ENCODE data around the gene SPINT3.

The SPINT3 gene, protein sequence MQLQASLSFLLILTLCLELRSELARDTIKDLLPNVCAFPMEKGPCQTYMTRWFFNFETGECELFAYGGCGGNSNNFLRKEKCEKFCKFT

DNA sequence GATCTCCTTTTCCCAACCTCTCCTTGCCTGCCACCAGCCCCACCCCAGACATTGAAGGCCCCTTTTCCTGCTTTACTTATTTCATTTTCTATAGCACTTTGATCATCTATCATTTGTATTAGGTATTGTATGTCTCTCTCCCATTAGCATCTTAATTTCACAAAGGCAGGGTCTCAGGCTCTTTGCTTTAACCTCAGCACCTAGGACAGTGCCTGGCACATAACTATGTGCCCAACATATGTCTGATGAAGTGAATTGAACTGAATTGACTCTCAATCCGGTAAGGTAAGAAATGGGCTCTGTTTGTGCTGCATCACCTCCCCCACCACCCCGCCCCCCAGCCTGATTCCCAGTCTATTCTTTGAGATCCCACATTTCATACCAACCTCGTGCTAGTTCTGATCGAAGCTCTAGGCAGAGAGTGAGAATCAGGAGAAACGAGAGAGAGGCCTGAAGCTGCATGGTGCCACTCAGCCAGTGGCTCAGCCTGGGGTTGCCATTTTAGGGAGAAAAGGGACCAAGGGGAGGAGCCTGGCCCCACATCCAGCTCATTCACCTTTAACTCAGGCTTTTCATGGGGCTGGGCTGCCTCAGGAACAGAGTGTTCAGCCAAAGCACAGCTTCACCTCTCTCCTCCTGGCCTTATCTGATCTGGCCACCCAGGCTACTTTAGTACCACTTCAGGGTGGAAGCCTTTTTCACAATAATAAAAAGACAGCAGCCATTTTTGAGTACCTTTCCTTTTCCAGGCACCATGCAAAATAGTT is at the start of gene SPINT3:
Gene SPINT3 (minus strand): TSS at position 476 of the 767 bp plus-strand sequence. CDS start 14 bp downstream, at position 462.
- H3K4me1 ChIP-seq (ENCODE audit: control insufficient read depth, insufficient read depth, low read length), result peaks cover 16% of the 10 kb centered on the region
- DNase-seq (ENCODE audit: low read depth), result no peak
- no peak within 1 kb of the TSS for H3K4me3 ChIP-seq (ENCODE audit: low read length)
- H3K9ac ChIP-seq (ENCODE audit: low read length), result no peak within 1 kb of the TSS
- H3K36me3 ChIP-seq (ENCODE audit: control insufficient read depth, insufficient read depth, low read length, severe bottlenecking), result no peaks in the 10 kb centered on the region
- peaks cover 30% of the 10 kb centered on the region for H3K27me3 ChIP-seq (replicated peaks; ENCODE audit: control insufficient read depth, insufficient read depth, low read length)
- H3K9me3 ChIP-seq (ENCODE audit: control insufficient read depth, low read length), result peaks cover 3% of the 10 kb centered on the region

DNA sequence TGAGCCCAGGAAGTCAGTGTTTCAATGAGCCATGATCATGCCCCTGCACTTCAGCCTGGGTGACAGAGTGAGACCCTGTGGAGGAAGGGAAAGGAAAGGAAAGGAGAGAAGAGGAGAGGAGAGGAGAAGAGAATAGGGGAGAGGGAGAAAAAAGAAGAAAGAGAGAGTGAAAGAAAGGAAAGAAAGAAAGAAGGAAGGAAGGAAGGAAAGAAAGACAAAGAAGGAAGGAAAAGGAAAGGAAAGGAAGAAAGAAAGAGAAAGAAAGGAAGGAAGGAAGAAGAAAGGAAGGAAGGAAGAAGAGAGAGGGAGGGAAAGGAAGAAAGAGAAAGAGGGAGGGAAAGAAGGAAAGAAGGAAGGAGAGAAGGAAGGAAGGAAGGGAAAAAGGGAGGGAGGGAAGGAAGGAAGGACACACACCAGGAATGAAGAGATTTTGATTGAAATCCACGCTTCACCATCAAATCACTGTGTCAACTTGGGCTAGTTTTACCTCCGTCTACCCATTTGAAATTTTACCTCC is 49.4 kb upstream of the SPINT3 start:
- H3K9ac ChIP-seq (ENCODE audit: low read length), result no peak overlapping the region
- no peak overlapping the region for H3K4me3 ChIP-seq (ENCODE audit: low read length)
- H3K36me3 ChIP-seq (ENCODE audit: control insufficient read depth, insufficient read depth, low read length, severe bottlenecking), result no peaks in the 10 kb centered on the region
- peaks cover 38% of the 10 kb centered on the region for H3K27me3 ChIP-seq (replicated peaks; ENCODE audit: control insufficient read depth, insufficient read depth, low read length)
- H3K4me1 ChIP-seq (ENCODE audit: control insufficient read depth, insufficient read depth, low read length), result no peaks in the 10 kb centered on the region
- peaks cover 4% of the 10 kb centered on the region for H3K9me3 ChIP-seq (ENCODE audit: control insufficient read depth, low read length)
- no peak for DNase-seq (ENCODE audit: low read depth)

DNA sequence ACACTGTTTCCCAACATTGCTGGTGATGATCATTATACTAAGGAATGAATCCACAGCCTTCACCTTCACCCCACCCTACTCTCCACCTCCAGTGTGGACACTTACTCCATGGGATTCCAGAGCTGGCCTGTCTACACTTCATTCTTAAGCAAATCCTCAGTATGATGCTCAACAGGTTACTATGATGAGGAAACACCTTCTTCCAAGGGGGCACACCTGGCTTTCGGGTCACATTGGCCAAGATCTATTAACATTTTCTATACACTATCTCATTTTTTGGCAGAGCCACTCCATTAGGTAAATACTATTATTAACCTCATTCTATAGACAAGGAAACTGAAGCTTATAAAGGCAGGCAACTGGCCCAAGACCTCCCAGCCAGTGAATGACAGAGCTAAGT is 39.8 kb upstream of the SPINT3 start:
- H3K36me3 ChIP-seq (ENCODE audit: control insufficient read depth, insufficient read depth, low read length, severe bottlenecking), result no peaks in the 10 kb centered on the region
- no peak for DNase-seq (ENCODE audit: low read depth)
- H3K4me3 ChIP-seq (ENCODE audit: low read length), result no peak overlapping the region
- H3K27me3 ChIP-seq (replicated peaks; ENCODE audit: control insufficient read depth, insufficient read depth, low read length), result peaks cover 11% of the 10 kb centered on the region
- H3K9me3 ChIP-seq (ENCODE audit: control insufficient read depth, low read length), result peaks cover 3% of the 10 kb centered on the region
- no peaks in the 10 kb centered on the region for H3K4me1 ChIP-seq (ENCODE audit: control insufficient read depth, insufficient read depth, low read length)
- H3K9ac ChIP-seq (ENCODE audit: low read length), result no peak overlapping the region

DNA sequence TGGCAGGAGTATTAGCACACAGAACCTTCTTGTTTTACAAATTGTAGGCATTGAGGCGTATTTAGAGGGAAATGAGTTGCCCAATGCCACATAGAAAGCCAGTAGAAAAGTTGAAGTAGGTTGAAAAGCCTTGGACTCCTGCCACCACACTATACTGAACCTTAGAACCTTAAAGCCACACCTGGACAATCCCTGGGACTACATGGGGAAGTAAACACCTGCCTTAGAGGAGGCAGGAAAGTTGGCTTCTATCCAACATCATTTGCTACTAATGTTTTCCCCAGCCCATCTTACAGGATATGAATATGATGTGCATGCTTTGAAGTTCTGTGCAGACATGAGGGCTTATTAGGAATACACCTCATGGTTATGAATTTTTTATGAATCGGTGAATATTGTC is 37.0 kb upstream of the SPINT3 start:
- Histone ChIP-seq H3K4me3 (ENCODE audit: low read length) (no peak overlapping the region), H3K27me3 (replicated peaks; ENCODE audit: control insufficient read depth, insufficient read depth, low read length) (peaks cover 4% of the 10 kb centered on the region), H3K4me1 (ENCODE audit: control insufficient read depth, insufficient read depth, low read length) (no peaks in the 10 kb centered on the region), H3K36me3 (ENCODE audit: control insufficient read depth, insufficient read depth, low read length, severe bottlenecking) (no peaks in the 10 kb centered on the region), H3K9me3 (ENCODE audit: control insufficient read depth, low read length) (peaks cover 3% of the 10 kb centered on the region), H3K9ac (ENCODE audit: low read length) (no peak overlapping the region)
- no peak for DNase-seq (ENCODE audit: low read depth)

DNA sequence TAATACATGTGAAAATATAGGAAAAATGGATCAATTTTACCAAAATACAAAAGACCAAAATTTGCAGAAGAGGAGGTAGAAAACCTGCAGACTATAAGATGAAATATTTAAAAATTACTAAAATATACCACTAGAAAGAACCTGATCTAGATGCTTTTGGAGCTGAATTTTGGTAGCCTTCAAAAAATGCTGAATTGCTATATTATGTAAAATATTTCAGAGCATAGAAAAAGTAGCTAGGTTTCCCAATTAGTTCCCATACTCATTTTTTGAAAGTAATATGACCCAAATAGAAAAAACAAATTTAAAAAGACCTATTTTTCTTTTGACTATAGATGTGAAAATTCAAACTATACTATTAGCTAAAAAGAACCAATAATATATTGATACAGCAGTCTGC is 35.3 kb upstream of the SPINT3 start:
- DNase-seq (ENCODE audit: low read depth), result no peak
- H3K4me1 ChIP-seq (ENCODE audit: control insufficient read depth, insufficient read depth, low read length), result no peaks in the 10 kb centered on the region
- H3K36me3 ChIP-seq (ENCODE audit: control insufficient read depth, insufficient read depth, low read length, severe bottlenecking), result no peaks in the 10 kb centered on the region
- peaks cover 3% of the 10 kb centered on the region for H3K9me3 ChIP-seq (ENCODE audit: control insufficient read depth, low read length)
- H3K27me3 ChIP-seq (replicated peaks; ENCODE audit: control insufficient read depth, insufficient read depth, low read length), result peaks cover 4% of the 10 kb centered on the region
- H3K9ac ChIP-seq (ENCODE audit: low read length), result no peak overlapping the region
- H3K4me3 ChIP-seq (ENCODE audit: low read length), result no peak overlapping the region

DNA sequence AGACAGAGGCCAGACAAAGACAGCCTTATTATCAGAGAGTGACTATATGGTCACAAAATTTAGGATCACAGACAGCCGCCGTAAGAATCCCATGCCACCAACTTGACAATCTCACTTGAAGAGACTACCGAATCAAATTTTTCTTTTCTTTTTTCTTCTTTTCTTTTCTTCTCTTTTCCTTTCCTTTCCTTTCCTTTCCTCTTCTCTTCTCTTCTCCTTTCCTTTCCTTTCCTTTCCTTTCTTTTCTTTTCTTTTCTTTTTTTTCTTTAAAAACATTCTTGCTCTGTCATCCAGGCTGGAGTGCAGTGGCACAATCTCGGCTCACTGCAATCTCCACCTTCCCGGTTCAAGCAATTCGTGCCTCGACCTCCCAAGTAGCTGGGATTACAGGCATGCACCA is 33.0 kb upstream of the SPINT3 start:
- DNase-seq (ENCODE audit: low read depth), result no peak
- Histone ChIP-seq H3K4me1 (ENCODE audit: control insufficient read depth, insufficient read depth, low read length) (no peaks in the 10 kb centered on the region), H3K36me3 (ENCODE audit: control insufficient read depth, insufficient read depth, low read length, severe bottlenecking) (no peaks in the 10 kb centered on the region), H3K9me3 (ENCODE audit: control insufficient read depth, low read length) (peaks cover 3% of the 10 kb centered on the region), H3K4me3 (ENCODE audit: low read length) (no peak overlapping the region), H3K9ac (ENCODE audit: low read length) (no peak overlapping the region), H3K27me3 (replicated peaks; ENCODE audit: control insufficient read depth, insufficient read depth, low read length) (peaks cover 6% of the 10 kb centered on the region)

DNA sequence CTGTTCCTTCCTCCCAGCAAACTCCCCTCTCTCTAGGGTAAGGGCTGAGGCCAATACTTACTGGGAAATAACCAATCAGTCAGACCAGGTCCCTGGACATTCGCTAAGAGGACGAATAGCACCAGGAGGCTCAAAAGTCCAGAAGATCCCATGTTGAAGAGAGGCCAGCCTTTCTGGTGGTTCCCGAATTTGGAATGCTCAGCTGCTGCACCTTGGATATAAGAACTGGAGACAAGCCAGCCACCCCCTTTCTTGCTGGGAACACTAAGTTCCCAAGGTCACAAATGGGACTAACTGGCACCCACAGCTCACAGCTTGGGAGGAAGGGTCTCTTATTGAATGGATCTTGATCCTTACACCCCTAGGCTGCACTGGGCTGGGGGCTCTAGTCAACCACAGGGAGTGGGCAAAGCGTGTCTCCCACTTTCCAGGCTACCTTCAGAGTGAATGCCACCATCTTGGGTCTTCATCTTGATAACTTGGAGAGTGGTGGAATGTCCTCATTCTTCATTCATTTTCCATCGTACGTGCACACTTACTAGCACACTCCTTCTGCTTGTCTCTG is 31.9 kb upstream of the SPINT3 start, which contains the start of gene EPPIN:
Gene EPPIN (minus strand): TSS at position 196 of the 565 bp plus-strand sequence. CDS start 44 bp downstream, at position 152.
- DNase-seq (ENCODE audit: low read depth), result no peak
- peaks cover 18% of the 10 kb centered on the region for H3K27me3 ChIP-seq (replicated peaks; ENCODE audit: control insufficient read depth, insufficient read depth, low read length)
- H3K36me3 ChIP-seq (ENCODE audit: control insufficient read depth, insufficient read depth, low read length, severe bottlenecking), result no peaks in the 10 kb centered on the region
- H3K9ac ChIP-seq (ENCODE audit: low read length), result no peak within 1 kb of the TSS
- H3K9me3 ChIP-seq (ENCODE audit: control insufficient read depth, low read length), result peaks cover 3% of the 10 kb centered on the region
- H3K4me3 ChIP-seq (ENCODE audit: low read length), result no peak within 1 kb of the TSS
- no peaks in the 10 kb centered on the region for H3K4me1 ChIP-seq (ENCODE audit: control insufficient read depth, insufficient read depth, low read length)

DNA sequence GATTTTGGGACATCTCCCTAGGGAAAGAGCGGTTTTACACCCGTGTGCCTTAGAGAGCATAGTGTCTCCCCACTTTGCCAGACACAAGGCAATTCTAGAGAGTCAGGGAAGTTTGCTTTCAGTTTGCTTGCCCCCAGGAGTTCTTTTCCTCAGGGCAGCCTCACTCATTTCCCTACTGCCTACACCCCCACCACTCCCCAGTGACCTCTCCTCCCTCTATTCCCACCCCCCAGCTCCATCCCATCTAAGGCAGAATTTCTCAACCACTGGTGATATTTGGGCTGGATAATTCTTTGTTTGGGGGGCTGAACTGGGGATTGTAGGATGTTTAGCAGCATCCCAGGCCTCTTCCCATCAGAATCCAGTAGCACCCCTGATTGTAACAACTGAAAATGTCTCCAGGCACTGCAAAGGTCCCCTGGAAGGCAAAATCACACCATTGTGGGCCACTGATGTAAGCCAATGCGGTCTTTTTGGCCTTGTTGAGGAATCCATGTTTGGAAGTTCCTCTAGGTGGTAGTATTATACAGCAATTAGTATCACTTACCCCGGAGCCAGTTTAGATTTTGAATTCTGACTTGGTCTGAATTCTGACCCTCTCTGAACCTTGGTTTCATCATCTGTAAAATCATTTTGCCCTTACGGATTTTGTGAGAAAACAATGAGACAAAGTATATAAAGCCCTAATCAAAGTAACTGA is 30.5 kb upstream of the SPINT3 start:
- peaks cover under 1% of the 10 kb centered on the region for H3K9me3 ChIP-seq (ENCODE audit: control insufficient read depth, low read length)
- H3K4me3 ChIP-seq (ENCODE audit: low read length), result no peak overlapping the region
- H3K4me1 ChIP-seq (ENCODE audit: control insufficient read depth, insufficient read depth, low read length), result no peaks in the 10 kb centered on the region
- no peak overlapping the region for H3K9ac ChIP-seq (ENCODE audit: low read length)
- no peaks in the 10 kb centered on the region for H3K36me3 ChIP-seq (ENCODE audit: control insufficient read depth, insufficient read depth, low read length, severe bottlenecking)
- peak; percentile 55 for DNase-seq (ENCODE audit: low read depth)
- peaks cover 27% of the 10 kb centered on the region for H3K27me3 ChIP-seq (replicated peaks; ENCODE audit: control insufficient read depth, insufficient read depth, low read length)

DNA sequence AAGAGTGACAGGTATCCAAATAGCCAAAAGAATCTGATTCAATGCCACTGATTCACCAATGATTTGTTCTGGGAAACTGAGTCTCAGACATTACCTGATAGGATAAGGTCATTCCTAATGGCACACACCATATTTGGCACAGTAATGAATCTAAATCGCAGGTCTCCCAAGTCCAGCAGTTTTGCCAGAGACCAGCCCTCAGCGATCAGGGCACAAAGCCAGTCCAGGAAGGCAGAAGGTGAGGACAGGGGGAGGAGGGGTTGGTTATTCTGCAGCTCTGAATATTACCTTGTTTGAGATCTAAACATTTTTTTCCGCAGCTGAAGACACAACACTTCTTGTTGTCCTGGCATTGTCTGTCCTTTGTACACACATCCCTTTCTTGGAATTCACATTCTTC is 29.9 kb upstream of the SPINT3 start:
- no peaks in the 10 kb centered on the region for H3K9me3 ChIP-seq (ENCODE audit: control insufficient read depth, low read length)
- DNase-seq (ENCODE audit: low read depth), result no peak

DNA sequence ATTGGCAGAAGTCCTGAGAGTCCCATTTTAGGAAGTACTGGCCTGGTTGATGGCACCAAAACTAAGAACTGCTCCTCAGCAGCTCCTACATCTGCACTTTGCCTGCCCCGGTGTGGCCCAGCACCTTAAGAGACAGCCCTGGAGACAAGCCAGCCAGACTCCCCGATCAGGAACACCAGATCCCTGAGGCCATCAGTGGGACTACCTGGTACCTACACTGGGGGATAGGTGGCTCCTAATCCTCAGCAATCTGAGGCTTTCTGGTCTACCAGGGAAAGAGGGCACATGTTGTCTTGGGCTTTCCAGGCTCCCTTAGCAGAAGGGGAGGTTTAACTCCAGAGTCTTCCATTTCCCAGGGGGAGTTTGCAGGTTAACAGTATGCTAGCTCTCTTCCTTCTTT is 24.0 kb upstream of the SPINT3 start, which contains the start of gene WFDC6:
Gene WFDC6 (minus strand): TSS at position 101 of the 400 bp plus-strand sequence. CDS start 75 bp downstream, at position 26.
- no peaks in the 10 kb centered on the region for H3K4me1 ChIP-seq (ENCODE audit: control insufficient read depth, insufficient read depth, low read length)
- H3K4me3 ChIP-seq (ENCODE audit: low read length), result no peak within 1 kb of the TSS
- H3K27me3 ChIP-seq (replicated peaks; ENCODE audit: control insufficient read depth, insufficient read depth, low read length), result peaks cover 85% of the 10 kb centered on the region
- H3K9ac ChIP-seq (ENCODE audit: low read length), result no peak within 1 kb of the TSS
- H3K9me3 ChIP-seq (ENCODE audit: control insufficient read depth, low read length), result no peaks in the 10 kb centered on the region
- H3K36me3 ChIP-seq (ENCODE audit: control insufficient read depth, insufficient read depth, low read length, severe bottlenecking), result no peaks in the 10 kb centered on the region
- no peak for DNase-seq (ENCODE audit: low read depth)

More for the DNA sequence above, 29.9 kb upstream of the SPINT3 start:
- H3K9ac ChIP-seq (ENCODE audit: low read length), result no peak overlapping the region
- H3K4me1 ChIP-seq (ENCODE audit: control insufficient read depth, insufficient read depth, low read length), result no peaks in the 10 kb centered on the region
- no peaks in the 10 kb centered on the region for H3K36me3 ChIP-seq (ENCODE audit: control insufficient read depth, insufficient read depth, low read length, severe bottlenecking)
- H3K4me3 ChIP-seq (ENCODE audit: low read length), result no peak overlapping the region
- peaks cover 27% of the 10 kb centered on the region for H3K27me3 ChIP-seq (replicated peaks; ENCODE audit: control insufficient read depth, insufficient read depth, low read length)
